H9 (cell line): Measurements from ENCODE around the gene TLK2. TPM values are rescaled to one million over a fixed set of nuclear protein-coding genes. Genes with fewer than 3 reads are reported as not detected.

Experiments used
- DNase-seq: peaks from one replicate; pipeline ENCODE4 v3.0.0-alpha.2; 2017
- H2AFZ ChIP-seq: one replicate; pipeline ENCODE4 v1.6.1; 2013; ENCODE audit warnings: mild to moderate bottlenecking, low read length, control low read depth, moderate library complexity
- H2AK5ac ChIP-seq: 2 replicates; pipeline ENCODE4 v1.6.1; 2013; ENCODE audit warnings: low read length, control low read depth, mixed read lengths; ENCODE audit not compliant: insufficient read length
- H2BK120ac ChIP-seq: one replicate; pipeline ENCODE4 v1.6.1; 2013; ENCODE audit warnings: low read depth, mild to moderate bottlenecking, low read length, control low read depth, inconsistent platforms; ENCODE audit not compliant: poor library complexity, severe bottlenecking
- H2BK12ac ChIP-seq: 2 replicates; pipeline ENCODE4 v1.6.1; 2013; ENCODE audit warnings: low read length, control low read depth, mixed read lengths, low read depth; ENCODE audit not compliant: insufficient read length
- H2BK15ac ChIP-seq: 2 replicates; pipeline ENCODE4 v1.6.1; 2013; ENCODE audit warnings: low read depth, low read length, control low read depth
- H2BK20ac ChIP-seq: one replicate; pipeline ENCODE4 v1.6.1; 2013; ENCODE audit warnings: low read depth, mild to moderate bottlenecking, low read length, control low read depth, inconsistent platforms; ENCODE audit not compliant: poor library complexity, severe bottlenecking
- H2BK5ac ChIP-seq: 2 replicates; pipeline ENCODE4 v1.6.1; 2013; ENCODE audit warnings: low read length, control low read depth, mixed read lengths; ENCODE audit not compliant: insufficient read length
- H3K14ac ChIP-seq: 2 replicates; pipeline ENCODE4 v1.6.1; 2013; ENCODE audit warnings: low read length, control low read depth; ENCODE audit not compliant: insufficient read depth
- H3K18ac ChIP-seq: 2 replicates; pipeline ENCODE4 v1.6.1; 2013; ENCODE audit warnings: low read depth, mild to moderate bottlenecking, mixed read lengths, low read length, control low read depth; ENCODE audit not compliant: insufficient read length
- H3K23ac ChIP-seq: 2 replicates; pipeline ENCODE4 v1.6.1; 2013; ENCODE audit warnings: low read length, control low read depth, mixed read lengths, low read depth; ENCODE audit not compliant: insufficient read length
- H3K23me2 ChIP-seq: 2 replicates; pipeline ENCODE4 v1.6.1; 2013; ENCODE audit warnings: low read depth, mild to moderate bottlenecking, mixed read lengths, low read length, control low read depth; ENCODE audit not compliant: insufficient read length, poor library complexity, severe bottlenecking
- H3K27ac ChIP-seq: 2 replicates; pipeline ENCODE4 v1.5.1; 2013; ENCODE audit warnings: low read length, control low read depth, mixed read lengths, low read depth; ENCODE audit not compliant: insufficient read length
- H3K27me3 ChIP-seq: 2 replicates; pipeline ENCODE4 v1.6.1; 2013; ENCODE audit warnings: low read length, control low read depth, inconsistent platforms; ENCODE audit not compliant: insufficient read depth
- H3K4ac ChIP-seq: 2 replicates; pipeline ENCODE4 v1.6.1; 2013; ENCODE audit warnings: low read depth, mild to moderate bottlenecking, control low read depth, inconsistent platforms, low read length, moderate library complexity
- H3K4me1 ChIP-seq: 2 replicates; pipeline ENCODE4 v1.6.1; 2013; ENCODE audit warnings: low read length, control low read depth, inconsistent platforms; ENCODE audit not compliant: insufficient read depth
- H3K4me2 ChIP-seq: 2 replicates; pipeline ENCODE4 v1.6.1; 2013; ENCODE audit warnings: low read length, control low read depth, mixed read lengths; ENCODE audit not compliant: insufficient read length, insufficient read depth
- H3K56ac ChIP-seq: 2 replicates; pipeline ENCODE4 v1.6.1; 2013; ENCODE audit warnings: low read depth, mild to moderate bottlenecking, mixed read lengths, low read length, control low read depth; ENCODE audit not compliant: insufficient read length
- H3K79me1 ChIP-seq: 2 replicates; pipeline ENCODE4 v1.6.1; 2013; ENCODE audit warnings: low read depth, mild to moderate bottlenecking, moderate library complexity, low read length, control low read depth, inconsistent platforms; ENCODE audit not compliant: insufficient read depth, poor library complexity, severe bottlenecking
- H3K79me2 ChIP-seq: 2 replicates; pipeline ENCODE4 v1.6.1; 2013; ENCODE audit warnings: low read length, control low read depth, inconsistent platforms; ENCODE audit not compliant: insufficient read depth
- H3K9ac ChIP-seq: 2 replicates; pipeline ENCODE4 v1.6.1; 2013; ENCODE audit warnings: low read length, control low read depth, mixed read lengths; ENCODE audit not compliant: insufficient read length; ENCODE audit errors: extremely low read depth
- H3K9me3 ChIP-seq: one replicate; pipeline ENCODE4 v1.6.1; 2013; ENCODE audit warnings: low read depth, low read length, inconsistent platforms; ENCODE audit not compliant: control insufficient read depth
- H3T11ph ChIP-seq: one replicate; pipeline ENCODE4 v1.6.1; 2013; ENCODE audit warnings: mild to moderate bottlenecking, low read length, control low read depth, inconsistent platforms
- H4K20me1 ChIP-seq: one replicate; pipeline ENCODE4 v1.6.1; 2013; ENCODE audit not compliant: control insufficient read depth, insufficient read length, insufficient read depth
- H4K5ac ChIP-seq: 2 replicates; pipeline ENCODE4 v1.6.1; 2013; ENCODE audit warnings: low read depth, mild to moderate bottlenecking, mixed read lengths, low read length, control low read depth; ENCODE audit not compliant: insufficient read length
- H4K8ac ChIP-seq: replicated peaks from 2 replicates; pipeline ENCODE4 v1.6.1; 2013; ENCODE audit warnings: low read length, control low read depth, mixed read lengths, low read depth; ENCODE audit not compliant: insufficient read length
- H4K91ac ChIP-seq: 2 replicates; pipeline ENCODE4 v1.6.1; 2013; ENCODE audit warnings: low read depth, mild to moderate bottlenecking, moderate library complexity, mixed read lengths, low read length, control low read depth; ENCODE audit not compliant: insufficient read length
- H3K27ac Mint-ChIP-seq, 3 experiments: 2 replicates in 2 of 3; 3 replicates in 1 of 3; pipeline ENCODE4 v1.8.0; 2020 to 2021; ENCODE audit warnings: mixed read lengths in 3 of 3, mild to moderate bottlenecking in 1 of 3, moderate library complexity in 1 of 3
- H3K27me3 Mint-ChIP-seq: 2 replicates; pipeline ENCODE4 v1.8.0; 2021; ENCODE audit warnings: low read depth, mild to moderate bottlenecking, moderate library complexity, mixed read lengths
- H3K36me3 Mint-ChIP-seq, 3 experiments: 2 replicates in 2 of 3; 3 replicates in 1 of 3; pipeline ENCODE4 v1.8.0; 2020 to 2021; ENCODE audit warnings: low read depth in 3 of 3, mixed read lengths in 3 of 3; ENCODE audit not compliant: insufficient read depth in 1 of 3
- H3K4me1 Mint-ChIP-seq, 2 experiments: 2 replicates each; pipeline ENCODE4 v1.8.0; 2020; ENCODE audit warnings: mixed read lengths in 2 of 2
- H3K4me3 Mint-ChIP-seq, 2 experiments: 2 replicates in 1 of 2; 3 replicates in 1 of 2; pipeline ENCODE4 v1.8.0; 2020 to 2021; ENCODE audit warnings: mild to moderate bottlenecking in 2 of 2, mixed read lengths in 2 of 2, moderate library complexity in 1 of 2
- H3K9me3 Mint-ChIP-seq, 2 experiments: 2 replicates in 1 of 2; 3 replicates in 1 of 2; pipeline ENCODE4 v1.8.0; 2020; ENCODE audit warnings: mild to moderate bottlenecking in 2 of 2, mixed read lengths in 2 of 2, moderate library complexity in 1 of 2
- CTCF ChIP-seq: fragments of 200-600 bp; sonication (generic); conservative IDR thresholded peaks from 3 replicates; pipeline ENCODE4 v1.8.0; 2021; ENCODE audit warnings: antibody characterized with exemption, mild to moderate bottlenecking
- total RNA-seq: library from RNA; stranded (reverse); gene quantifications from 2 replicates; pipeline ENCODE4 v1.2.1, GENCODE V29; 2021

Gene TLK2
- total RNA-seq, 1 experiment from 2014 or later: 63.7 TPM

- Histone ChIP-seq H3K9ac (no peak overlapping the region), H2BK15ac (no peak overlapping the region), H2AK5ac (no peak overlapping the region), H3K9me3 (no peaks in the 10 kb centered on the region), H3K4me1 (no peaks in the 10 kb centered on the region), H3K79me2 (no peaks in the 10 kb centered on the region), H4K20me1 (no peaks in the 10 kb centered on the region), H3K4me2 (no peak overlapping the region), H2BK120ac (no peak overlapping the region), H4K5ac (no peak overlapping the region), H3K27me3 (no peaks in the 10 kb centered on the region), H3K56ac (no peak overlapping the region), H3K4ac (no peak overlapping the region), H3K23ac (no peak overlapping the region), H4K8ac (no peak overlapping the region), H2BK12ac (no peak overlapping the region), H3K14ac (no peak overlapping the region), H3K23me2 (no peaks in the 10 kb centered on the region), H4K91ac (no peak overlapping the region), H3K18ac (no peak overlapping the region), H2AFZ (no peak overlapping the region), H3T11ph (no peak overlapping the region), H2BK5ac (no peak overlapping the region), H2BK20ac (no peak overlapping the region), H3K79me1 (no peaks in the 10 kb centered on the region), H3K27ac (no peak overlapping the region)
- Mint-ChIP-seq H3K36me3 (peaks cover 4 to 62% (median 47%) of the 10 kb centered on the region in 3 experiments; a peak in 6 of 7 replicates), H3K9me3 (no peaks in the 10 kb centered on the region), H3K27me3 (no peaks in the 10 kb centered on the region), H3K4me3 (no peak overlapping the region), H3K4me1 (no peaks in the 10 kb centered on the region), H3K27ac (no peak overlapping the region)
- DNase-seq: no peak
- TF ChIP-seq CTCF: no peak
Measured at GRCh38 chr17:62573480-62574117, 95.0 kb downstream of the TLK2 start.
